Epidermal melanocyte (primary cell): ENCODE data around the gene LEP.
A peak's percentile ranks its signal among the peaks of the same experiment; 100 is the strongest.

Source experiments
- DNase-seq: peaks from one replicate; pipeline ENCODE4 v3.0.0; 2011; ENCODE audit warnings: low spot score; ENCODE audit not compliant: insufficient read length

LEP gene

DNA sequence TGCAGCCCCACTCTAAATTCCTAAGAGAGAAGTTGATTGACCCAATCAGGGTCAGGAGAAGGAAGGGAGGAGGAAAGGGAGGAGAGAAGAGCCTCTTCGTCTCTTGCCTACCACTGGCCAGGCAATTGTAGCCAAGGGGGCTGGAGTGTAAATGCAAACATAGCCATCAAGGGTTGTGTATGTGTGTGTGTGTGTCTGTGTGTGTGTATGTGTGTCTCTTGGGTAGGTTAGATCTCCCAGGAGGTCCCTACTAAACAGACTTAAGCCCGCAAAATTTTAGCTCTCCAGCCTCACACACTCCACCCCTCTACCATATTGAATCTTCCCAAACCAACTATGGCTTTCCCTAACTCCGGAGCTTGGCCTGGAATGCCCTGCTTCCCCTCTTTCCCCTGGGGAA lies 3.8 kb downstream of the LEP start:
- DNase-seq = no peak

DNA sequence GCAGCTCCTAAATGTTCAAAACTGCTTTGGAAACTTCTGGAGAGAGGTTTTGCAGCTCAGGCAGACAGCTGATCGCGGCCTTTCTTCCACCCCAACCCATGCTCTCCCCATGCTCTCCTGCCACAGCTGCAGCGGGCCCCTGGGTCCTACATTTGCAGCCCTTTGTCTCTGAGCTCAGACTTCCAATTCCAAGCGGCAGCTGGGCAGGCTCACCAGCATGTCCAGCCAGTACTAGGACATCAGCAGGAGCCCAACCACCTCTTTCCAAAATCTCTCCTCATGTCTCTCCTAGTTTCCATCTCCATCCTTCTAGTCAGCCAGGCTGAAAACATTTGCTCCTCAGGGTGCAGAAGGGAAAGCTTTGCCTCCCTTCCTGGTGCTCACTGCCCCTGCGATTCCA lies 6.0 kb downstream of the LEP start:
- no peak for DNase-seq

DNA sequence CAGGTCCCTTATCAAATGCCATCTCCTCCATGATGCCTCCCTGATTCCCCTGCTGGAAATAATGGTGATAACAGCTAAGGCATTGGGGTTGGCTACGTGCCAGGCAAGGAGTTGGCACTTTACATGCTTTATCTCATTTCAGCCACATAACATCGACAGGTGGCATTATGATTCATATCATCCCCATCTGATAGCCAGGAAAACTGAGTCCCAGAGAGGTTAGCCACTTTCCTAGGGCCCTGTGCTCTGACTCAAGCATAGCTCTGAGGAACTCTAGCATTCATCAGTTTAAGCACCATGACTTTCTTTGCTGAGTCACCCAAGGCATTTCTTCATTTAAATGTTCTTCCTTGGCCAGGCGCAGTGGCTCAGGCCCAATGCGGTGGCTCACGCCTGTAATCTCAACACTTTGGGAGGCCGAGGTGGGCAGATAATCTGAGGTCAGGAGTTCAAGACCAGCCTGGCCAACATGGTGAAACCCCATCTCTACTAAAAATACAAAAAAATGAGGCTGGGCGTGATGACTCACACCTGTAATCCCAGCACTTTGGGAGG lies 6.6 kb downstream of the LEP start:
- no peak for DNase-seq

DNA sequence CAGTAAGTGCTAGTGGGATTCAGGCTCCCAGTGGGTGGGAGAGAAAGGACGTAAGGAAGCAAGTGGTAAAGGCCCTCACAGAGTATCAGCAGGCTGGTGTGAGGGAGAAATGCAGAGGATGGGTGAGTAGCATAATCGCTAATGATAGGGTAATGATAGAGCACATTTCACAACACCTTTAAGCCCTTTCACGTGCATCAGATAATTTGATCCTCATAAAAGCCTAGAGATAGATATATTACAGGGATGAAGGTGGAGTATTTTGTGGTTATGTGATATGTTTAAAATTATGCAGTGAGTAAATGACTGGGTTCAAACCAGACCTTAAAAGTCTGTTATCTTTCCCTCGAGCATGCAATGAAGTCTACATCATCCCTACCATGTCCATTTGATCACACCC lies 10.3 kb downstream of the LEP start:
- DNase-seq = no peak

DNA sequence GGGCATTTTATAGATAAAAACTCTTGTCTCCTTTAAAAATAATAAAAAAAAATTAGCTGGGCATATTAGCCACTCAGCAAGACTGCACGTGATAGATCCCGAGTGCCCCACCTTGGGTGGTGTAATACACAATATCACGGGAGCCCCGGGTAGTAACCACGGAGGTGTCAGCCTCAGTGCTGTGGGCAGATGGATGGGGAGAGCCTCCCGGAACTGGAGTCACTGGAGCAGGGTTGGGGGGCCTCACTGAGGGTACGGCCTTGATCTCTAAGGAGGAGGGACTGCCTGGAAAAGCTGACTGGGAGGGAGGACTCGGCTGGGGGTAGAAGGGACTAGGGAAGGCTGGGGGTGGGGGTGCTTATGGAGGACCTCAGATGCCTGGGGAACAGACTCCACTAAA lies 12.6 kb downstream of the LEP start:
- DNase-seq = no peak

DNA sequence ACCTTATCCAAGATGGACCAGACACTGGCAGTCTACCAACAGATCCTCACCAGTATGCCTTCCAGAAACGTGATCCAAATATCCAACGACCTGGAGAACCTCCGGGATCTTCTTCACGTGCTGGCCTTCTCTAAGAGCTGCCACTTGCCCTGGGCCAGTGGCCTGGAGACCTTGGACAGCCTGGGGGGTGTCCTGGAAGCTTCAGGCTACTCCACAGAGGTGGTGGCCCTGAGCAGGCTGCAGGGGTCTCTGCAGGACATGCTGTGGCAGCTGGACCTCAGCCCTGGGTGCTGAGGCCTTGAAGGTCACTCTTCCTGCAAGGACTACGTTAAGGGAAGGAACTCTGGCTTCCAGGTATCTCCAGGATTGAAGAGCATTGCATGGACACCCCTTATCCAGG lies 13.4 kb downstream of the LEP start:
- DNase-seq = no peak

DNA sequence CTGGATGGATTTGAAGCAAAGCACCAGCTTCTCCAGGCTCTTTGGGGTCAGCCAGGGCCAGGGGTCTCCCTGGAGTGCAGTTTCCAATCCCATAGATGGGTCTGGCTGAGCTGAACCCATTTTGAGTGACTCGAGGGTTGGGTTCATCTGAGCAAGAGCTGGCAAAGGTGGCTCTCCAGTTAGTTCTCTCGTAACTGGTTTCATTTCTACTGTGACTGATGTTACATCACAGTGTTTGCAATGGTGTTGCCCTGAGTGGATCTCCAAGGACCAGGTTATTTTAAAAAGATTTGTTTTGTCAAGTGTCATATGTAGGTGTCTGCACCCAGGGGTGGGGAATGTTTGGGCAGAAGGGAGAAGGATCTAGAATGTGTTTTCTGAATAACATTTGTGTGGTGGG lies 14.2 kb downstream of the LEP start:
- DNase-seq = no peak

DNA sequence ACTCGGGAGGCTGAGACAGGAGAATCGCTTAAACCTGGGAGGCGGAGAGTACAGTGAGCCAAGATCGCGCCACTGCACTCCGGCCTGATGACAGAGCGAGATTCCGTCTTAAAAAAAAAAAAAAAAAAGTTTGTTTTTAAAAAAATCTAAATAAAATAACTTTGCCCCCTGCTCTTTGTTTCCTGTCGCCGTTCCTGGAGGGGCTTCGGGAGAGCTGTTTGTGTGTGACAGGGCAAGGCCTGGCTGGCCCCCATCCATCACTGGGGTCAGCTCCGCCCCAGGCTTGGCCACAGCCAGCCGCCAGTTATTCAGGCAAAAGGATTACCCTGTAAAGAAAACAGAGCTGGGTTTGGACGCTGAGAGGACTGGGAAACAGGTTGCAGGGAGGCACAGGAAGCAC lies 16.4 kb downstream of the LEP start:
- DNase-seq = no peak

DNA sequence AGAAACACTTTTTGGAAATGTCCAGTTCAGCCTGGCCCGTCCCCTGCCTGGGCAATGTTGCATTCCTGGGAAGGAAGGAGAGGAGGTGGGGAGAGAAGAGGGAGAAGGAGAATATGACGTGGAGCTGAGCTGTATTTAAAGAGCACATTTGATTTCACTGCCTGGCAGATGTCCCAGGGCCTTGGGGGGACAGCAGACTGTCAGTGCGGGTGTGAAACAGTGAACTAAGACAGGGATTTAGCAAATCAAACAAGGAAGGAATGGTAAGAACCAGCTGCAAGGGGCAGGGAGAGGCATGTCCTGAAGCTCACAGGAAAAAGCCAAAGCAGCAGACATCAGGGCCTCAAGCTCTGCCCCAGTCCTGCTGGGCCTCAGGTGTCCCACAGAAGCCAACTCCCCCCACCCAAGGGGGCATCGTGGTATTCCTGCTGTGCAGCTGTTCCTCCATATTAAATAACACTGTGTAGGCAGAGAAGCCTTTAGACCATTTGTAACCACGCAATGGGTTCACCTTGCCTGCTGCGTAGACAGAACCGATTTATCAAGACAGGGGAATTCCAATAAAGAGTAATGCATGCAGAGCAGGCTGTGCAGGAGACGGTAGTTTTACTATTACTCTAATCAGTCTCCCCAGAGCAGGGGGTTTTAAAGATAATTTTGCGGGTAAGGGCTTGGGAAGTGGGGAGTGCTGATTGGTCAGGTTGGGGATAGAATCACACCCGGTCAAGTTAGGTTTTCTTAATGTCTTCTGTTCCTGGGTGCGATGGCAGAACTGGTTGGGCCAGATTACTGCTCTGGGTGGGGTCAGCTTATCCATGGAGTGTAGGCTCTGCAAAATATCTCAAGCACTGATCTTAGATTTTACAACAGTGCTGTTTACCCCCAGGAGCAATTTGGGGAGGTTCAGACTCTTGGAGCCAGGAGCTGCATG lies 18.3 kb downstream of the LEP start:
- no peak for DNase-seq

DNA sequence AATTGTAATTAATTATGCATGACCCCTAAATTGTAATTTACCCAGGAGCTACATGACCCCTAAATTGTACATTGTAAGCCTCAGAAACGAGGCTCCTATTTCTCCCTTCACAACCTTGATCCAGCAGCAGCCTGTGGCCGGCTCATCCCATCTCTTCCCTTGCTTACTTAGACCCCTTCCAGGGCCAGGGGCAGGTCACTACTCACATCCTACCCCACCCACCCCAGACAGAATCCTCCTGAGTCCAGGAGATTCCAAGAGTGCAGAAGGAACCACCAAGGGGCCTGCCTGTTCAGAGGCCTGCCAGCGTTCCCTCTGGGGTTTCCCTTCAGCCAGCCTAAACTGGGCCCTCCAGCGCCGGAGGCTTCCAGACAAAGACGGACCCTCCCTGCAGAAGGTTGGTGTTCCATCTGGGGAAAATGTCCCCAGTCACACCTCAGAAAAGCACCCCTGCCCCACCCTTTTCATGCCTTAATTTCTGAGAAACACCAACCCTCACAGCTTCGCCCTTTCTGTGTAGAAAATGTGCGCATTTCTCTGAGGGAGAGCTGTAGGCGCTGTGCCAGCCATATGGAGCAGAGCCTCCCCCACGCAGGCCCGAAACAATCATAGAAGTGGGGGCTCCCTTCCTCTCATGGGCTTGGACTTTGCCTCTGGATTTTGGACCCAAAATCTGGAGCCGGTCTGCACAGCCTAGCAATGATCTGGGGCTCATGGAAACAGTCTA lies 19.2 kb downstream of the LEP start:
- no peak for DNase-seq

DNA sequence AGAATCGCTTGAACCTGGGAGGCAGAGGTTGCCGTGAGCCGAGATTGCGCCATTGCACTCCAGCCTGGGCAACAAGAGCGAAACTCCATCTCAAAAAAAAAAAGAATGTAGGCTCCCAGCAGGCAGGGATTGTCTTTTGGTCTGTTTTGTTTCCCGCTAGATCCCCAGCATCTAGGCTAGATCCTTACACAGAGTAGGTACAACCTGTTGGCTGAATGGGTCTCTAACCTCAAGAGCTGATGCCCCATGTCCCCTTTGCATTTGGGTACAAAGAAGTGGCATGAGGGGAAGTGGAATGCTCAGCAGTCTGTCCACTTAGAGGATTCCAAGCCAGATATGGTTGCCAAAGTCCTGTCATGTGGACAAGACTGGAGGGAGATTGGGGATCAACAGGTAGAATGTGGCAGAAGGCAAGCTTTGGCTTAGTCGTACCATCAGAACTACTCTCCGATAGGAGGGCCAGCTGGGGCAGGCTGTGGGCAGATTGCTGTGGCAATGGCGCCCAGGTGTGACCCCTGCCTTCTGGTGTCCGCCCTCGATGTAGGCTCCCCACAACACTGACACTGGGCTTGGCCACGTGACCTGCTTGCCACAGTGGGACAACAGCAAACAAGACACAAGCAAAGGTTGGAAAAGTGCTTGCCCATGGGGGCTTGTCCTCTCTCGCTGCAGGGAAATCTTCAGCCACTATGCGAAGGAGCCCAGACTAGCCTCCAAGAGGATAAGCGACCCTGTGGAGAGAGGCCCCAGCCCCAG lies 21.4 kb downstream of the LEP start:
- no peak for DNase-seq

DNA sequence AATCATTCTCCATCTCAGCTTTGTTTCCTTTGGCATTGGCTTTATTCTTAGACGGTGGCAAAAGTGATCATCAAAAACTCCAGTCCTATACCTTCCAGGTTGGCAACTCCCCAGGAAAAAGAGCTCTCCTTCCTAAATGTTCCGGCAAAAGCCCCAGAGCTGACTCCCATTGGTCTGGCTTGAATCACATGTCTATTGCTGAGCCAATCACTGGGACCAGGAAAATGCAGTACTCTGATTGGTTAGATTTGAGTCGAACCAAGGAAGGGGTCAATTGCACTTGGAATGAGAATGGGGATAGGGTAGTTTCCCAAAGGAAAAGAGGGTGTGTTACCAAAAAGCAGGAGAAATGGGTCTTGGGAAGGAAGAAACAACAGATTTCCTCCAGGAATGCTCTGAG lies 22.3 kb downstream of the LEP start:
- DNase-seq = no peak

DNA sequence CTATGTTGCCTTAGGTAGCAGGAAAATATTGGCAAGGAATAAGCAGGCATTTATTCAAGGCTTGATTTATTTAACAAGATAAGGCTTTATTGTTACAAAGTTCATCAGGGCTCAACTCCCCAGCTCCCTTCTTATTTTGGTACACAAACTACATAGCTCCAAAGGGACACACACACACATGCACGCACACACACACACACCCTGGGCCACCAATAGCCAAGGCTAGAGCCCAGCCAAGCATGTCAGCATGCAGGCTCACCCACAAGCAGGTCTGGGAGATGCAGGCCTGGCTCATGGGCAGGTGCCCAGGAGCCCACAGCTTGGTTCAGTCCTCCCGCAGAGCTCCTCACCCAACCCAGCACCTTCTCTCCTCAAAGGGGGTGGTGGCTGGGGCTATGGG lies 23.4 kb downstream of the LEP start:
- DNase-seq = no peak

DNA sequence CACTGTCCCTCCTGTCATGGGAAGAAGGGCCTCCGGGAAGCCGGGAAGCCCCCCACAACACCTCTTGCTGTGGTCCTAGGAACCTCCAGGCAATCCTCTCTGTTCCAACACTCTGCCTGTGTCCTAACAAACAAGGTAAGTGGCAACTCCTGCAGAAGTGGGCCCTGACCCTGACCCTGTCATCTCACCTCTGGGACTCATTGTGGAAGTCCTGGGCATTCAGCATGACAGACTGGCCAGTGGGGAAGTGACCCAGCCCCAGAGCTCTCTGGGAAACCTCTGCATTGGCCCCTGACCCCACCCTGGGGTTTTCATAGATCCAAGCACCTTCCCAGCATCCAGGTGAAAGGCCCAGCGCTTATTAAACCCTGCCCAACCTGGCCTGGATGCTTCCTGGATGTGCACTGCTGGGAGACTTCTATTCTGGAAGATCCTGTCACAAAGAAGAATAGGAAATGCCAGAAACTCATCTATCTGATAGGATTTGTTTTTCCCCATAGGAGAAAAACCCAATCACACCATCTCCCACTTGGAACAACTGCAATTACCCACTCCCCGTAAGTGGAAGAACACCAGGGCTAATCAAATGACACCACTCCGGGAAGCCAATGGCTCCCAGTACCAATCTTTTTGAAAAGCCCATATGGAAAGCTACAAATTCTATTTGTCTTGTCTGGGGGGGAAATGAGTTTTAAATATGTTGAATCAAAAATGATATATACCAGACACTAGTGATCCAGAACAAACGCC lies 24.3 kb downstream of the LEP start:
- no peak for DNase-seq

DNA sequence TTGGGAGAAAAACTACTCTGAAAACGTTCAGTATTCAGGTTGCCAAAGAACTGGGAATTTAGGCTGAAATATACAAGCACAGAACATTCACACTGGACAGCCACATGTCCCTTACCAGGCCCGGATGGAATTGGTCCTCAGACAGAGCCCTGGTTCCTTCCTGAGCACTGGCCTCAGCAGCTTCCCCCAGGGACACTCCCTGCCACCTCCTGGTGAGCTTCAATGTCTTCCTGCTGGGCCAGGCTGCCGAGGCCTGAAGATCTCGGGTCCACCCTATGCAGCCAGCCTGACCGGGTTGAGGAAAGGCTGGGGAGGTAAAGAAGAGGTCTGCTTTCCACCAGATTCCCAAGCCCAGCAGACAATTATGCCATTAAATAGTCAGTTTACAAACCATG lies 24.8 kb downstream of the LEP start:
- DNase-seq = no peak

DNA sequence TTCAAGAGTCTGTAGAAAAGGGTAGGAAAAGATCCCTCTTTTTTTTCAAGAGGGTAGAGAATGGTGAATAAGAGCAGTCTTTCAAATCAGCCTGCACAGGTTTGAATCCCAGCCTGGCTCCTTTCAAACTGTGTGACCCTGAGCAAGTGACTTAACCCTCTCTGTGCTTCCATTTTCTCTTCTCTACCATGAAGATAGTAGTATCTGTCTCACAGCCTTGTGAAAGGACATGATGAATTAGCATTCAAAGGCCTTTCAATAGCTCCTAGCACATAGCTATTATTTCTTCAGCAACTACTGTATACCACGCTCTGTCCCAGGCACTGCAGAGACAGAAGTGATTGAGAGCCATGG lies 25.4 kb downstream of the LEP start:
- no peak for DNase-seq

DNA sequence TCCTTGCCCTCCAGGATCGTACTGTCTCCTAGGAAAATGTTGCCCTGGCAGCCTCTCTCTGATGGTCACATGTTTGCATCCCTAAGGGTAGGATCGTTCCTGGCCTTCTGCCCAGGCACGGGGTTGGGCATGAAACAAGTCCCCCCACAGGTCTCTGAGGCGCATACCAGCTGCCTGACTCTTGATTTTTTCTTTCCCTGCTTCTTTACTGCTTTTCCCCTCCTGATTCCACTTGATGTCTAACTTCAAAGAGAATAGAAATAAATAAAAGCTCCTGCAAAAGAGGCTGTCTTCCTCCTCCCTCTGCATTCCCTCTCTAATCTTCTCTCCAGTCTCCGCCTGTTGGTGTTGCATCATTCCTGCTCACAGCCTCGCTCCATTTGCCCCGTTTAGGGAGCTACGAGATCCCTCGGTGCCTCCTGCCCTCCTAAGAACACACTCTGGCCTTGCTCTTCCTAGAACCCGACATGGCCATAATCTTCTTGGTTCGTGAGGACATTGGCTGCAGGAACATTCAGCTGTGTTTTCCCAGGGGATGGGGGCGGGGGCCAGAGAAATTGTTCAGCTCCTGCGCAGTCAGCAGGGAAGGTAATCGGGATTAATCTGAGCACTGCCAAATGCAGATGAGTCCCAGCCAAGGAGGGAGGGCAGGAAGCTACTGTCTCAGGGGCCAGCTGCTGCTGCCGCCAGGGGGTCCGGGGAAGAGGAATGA lies 26.0 kb downstream of the LEP start:
- DNase-seq = peak; percentile 84

DNA sequence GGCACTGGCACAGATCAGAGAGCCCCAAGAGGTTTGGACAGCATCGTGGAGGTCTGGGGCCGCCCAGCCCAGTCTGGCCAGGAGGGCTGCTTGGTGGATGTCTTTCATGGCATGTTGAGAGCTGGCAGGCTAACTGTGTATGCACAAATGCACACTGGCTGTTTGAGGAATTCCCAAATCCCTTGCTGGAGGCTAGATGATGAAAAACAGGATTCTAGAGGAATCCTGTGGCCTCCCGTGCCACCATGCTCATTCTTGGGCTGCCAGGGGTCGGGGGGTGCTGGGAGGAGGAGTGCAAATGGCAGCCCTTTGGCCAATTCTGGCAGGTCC lies 26.5 kb downstream of the LEP start:
- peak; percentile 58 for DNase-seq

DNA sequence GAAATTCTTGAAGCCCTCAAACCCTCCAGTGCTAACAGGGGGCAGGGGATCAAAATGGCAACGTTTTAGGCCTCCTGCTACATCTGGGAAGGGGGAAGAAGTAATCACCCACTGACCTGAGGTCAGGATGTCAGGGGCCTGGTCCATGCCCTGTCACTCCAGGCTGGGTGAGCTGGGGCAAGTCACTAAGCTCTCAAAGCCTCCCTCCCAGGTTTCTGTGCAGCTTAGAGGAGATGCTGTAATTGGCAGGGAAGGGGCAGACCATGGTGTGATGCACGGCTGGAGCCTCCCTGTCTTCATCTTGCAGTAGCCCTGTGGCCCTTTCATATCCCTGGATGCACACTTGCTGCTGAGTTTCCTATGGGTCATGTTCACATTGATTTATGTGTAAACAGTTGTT lies 27.2 kb downstream of the LEP start:
- DNase-seq = no peak

DNA sequence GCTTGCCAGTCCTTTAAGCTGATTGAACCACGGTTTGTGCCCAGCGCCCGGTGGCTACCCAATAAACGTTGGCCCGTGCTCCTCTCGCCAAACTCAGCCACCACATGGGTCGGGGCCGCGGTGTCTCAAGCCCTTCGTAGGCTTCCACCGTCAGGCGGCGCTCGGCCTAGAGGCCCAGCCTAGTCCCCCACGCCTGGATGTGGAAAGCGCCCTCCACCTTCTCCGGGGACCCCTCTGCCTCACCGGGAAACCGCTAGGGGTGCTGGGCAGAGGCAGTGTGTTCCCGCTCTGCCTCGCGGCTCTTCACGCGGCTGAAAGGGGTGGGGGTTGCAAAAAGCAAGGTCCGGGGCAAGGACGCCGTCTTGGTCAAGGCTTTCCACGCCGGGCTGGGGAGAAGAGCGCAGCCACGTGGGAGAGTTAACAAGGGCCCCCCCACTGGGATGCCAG lies 29.8 kb downstream of the LEP start:
- DNase-seq = no peak

DNA sequence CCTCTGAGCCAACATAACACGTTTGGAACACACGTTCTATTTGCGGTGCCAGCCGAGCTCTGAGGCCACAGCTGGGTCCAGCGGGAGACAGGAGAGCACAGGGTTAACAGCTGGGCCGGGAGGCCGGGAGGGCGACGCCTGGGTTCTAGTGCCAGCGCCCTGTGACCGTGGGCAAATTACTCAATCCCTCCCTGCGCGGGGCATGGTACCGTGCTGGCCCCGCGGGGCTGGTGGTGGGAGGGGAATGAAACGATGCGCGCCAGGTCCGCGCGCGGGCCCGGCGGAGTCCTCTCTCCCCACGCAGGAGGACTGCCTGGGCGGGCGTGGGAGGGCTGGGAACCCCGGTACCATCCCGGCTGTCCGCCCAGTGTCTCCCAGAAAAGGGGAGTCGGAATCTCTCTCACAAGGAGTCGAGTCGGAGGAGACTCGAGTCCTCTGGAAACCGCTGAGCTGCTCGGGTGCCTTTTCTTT lies 30.4 kb downstream of the LEP start:
- DNase-seq = no peak
